ENCODE data around the gene AFAP1L1. TPM values are rescaled to one million over a fixed set of nuclear protein-coding genes. Genes with fewer than 3 reads are reported as not detected.

AFAP1L1 gene
- total and polyA plus RNA-seq, 3 donors from 2014 or later, result 10.4 to 12.6 (median 11.9) TPM

DNA sequence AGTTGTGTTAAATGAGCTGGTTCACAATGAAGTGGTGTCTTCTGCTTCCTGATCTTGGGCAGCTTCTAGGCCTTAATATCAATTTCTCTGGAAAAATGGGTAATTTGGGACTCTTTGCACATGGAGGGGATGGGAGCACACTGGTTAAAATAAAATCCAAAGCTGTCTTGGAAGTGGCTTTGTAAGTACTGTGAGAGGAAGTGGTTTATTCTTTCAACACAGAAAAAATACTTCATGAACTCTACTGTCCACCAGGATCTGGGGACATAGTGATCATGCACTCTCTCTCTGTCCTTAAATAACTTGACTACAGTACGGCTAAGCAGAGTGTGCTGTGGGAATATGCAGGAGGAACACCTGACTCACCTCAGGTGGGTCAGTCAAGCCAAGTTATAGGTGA lies 88.6 kb downstream of the AFAP1L1 start:
- Histone ChIP-seq H3K4me1 (peaks cover 17% of the 10 kb centered on the region), H3K36me3 (ENCODE audit: low read depth, missing control alignments) (no peaks in the 10 kb centered on the region), H3K27ac (no peak overlapping the region), H3K9me3 (no peaks in the 10 kb centered on the region), H3K27me3 (no peaks in the 10 kb centered on the region), H3K4me3 (no peak overlapping the region)
- no peak for DNase-seq
- intact Hi-C loops (cut with DNase I; ENCODE audit: low total_unique reads), result no loop called here
- no peak for TF ChIP-seq POLR2A (IDR thresholded peaks at IDR 0.05)
- TF ChIP-seq, protein P1, sequence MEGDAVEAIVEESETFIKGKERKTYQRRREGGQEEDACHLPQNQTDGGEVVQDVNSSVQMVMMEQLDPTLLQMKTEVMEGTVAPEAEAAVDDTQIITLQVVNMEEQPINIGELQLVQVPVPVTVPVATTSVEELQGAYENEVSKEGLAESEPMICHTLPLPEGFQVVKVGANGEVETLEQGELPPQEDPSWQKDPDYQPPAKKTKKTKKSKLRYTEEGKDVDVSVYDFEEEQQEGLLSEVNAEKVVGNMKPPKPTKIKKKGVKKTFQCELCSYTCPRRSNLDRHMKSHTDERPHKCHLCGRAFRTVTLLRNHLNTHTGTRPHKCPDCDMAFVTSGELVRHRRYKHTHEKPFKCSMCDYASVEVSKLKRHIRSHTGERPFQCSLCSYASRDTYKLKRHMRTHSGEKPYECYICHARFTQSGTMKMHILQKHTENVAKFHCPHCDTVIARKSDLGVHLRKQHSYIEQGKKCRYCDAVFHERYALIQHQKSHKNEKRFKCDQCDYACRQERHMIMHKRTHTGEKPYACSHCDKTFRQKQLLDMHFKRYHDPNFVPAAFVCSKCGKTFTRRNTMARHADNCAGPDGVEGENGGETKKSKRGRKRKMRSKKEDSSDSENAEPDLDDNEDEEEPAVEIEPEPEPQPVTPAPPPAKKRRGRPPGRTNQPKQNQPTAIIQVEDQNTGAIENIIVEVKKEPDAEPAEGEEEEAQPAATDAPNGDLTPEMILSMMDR (IDR thresholded peaks at IDR 0.05), result no peak
- WGBS, 2 donors, result 69 to 70% methylated on average over 1 of the region's 1 CpG

DNA sequence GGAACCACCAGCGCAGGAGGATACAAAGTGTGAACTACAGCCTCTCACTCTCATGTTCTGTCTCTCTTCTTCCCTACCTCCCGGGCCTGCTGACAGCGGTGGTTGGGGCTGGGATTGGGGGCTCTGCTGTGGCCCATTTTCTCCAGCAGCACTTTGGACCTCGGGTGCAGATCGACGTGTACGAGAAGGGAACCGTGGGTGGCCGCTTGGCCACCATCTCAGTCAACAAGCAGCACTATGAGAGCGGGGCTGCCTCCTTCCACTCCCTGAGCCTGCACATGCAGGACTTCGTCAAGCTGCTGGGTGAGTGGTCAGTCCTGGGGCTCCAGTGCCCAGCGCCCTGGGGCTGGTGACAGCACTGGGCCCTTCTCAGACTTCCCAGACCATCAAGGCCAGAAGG lies 90.9 kb downstream of the AFAP1L1 start:
- no peaks in the 10 kb centered on the region for H3K36me3 ChIP-seq (ENCODE audit: low read depth, missing control alignments)
- H3K27me3 ChIP-seq, result no peaks in the 10 kb centered on the region
- peaks cover 20% of the 10 kb centered on the region for H3K4me1 ChIP-seq
- 89% methylated on average over 10 to 12 of the region's 12 CpGs for WGBS, 2 donors
- no peaks in the 10 kb centered on the region for H3K9me3 ChIP-seq
- H3K27ac ChIP-seq, result no peak overlapping the region
- TF ChIP-seq, protein P1 (IDR thresholded peaks at IDR 0.05), result no peak
- no peak for TF ChIP-seq POLR2A (IDR thresholded peaks at IDR 0.05)
- intact Hi-C loops (cut with DNase I; ENCODE audit: low total_unique reads), result no loop called here
- DNase-seq, result no peak
- no peak overlapping the region for H3K4me3 ChIP-seq

- Histone ChIP-seq H3K36me3 (ENCODE audit: low read depth, missing control alignments) (no peaks in the 10 kb centered on the region), H3K27me3 (no peaks in the 10 kb centered on the region), H3K9me3 (no peaks in the 10 kb centered on the region), H3K4me3 (no peak overlapping the region), H3K27ac (no peak overlapping the region), H3K4me1 (peaks cover 20% of the 10 kb centered on the region)
- no peak for DNase-seq
- intact Hi-C loops (cut with DNase I; ENCODE audit: low total_unique reads), result no loop called here
- TF ChIP-seq POLR2A (IDR thresholded peaks at IDR 0.05), result no peak
- TF ChIP-seq, protein P1 (IDR thresholded peaks at IDR 0.05), result no peak
Observed at GRCh38 chr5:149363358-149363757, 91.7 kb downstream of the AFAP1L1 start.

- Histone ChIP-seq H3K4me1 (peaks cover 14% of the 10 kb centered on the region), H3K9me3 (no peaks in the 10 kb centered on the region), H3K27me3 (no peaks in the 10 kb centered on the region), H3K4me3 (no peak overlapping the region), H3K36me3 (ENCODE audit: low read depth, missing control alignments) (no peaks in the 10 kb centered on the region), H3K27ac (no peak overlapping the region)
- 83 to 99% methylated on average over 9 of the region's 9 CpGs for WGBS, 2 donors
- DNase-seq, result no peak
- intact Hi-C loops (cut with DNase I; ENCODE audit: low total_unique reads), result no loop called here
- no peak for TF ChIP-seq POLR2A (IDR thresholded peaks at IDR 0.05)
- TF ChIP-seq, protein P1 (IDR thresholded peaks at IDR 0.05), result no peak
Observed at GRCh38 chr5:149363936-149364335, 92.3 kb downstream of the AFAP1L1 start.

GRCh38 chr5:149364719-149365118 lies 93.1 kb downstream of the AFAP1L1 start:
- Histone ChIP-seq H3K4me1 (peaks cover 8% of the 10 kb centered on the region), H3K27ac (no peak overlapping the region), H3K36me3 (ENCODE audit: low read depth, missing control alignments) (no peaks in the 10 kb centered on the region), H3K9me3 (no peaks in the 10 kb centered on the region), H3K27me3 (no peaks in the 10 kb centered on the region), H3K4me3 (no peak overlapping the region)
- intact Hi-C loops (cut with DNase I; ENCODE audit: low total_unique reads), result no loop called here
- no peak for TF ChIP-seq POLR2A (IDR thresholded peaks at IDR 0.05)
- TF ChIP-seq, protein P1 (IDR thresholded peaks at IDR 0.05), result no peak
- 95 to 96% methylated on average over 2 of the region's 2 CpGs for WGBS, 2 donors
- DNase-seq, result no peak
